IMR-90 (cell line): Measurements from ENCODE around the gene SYMPK.

Source experiments
- CTCF ChIP-seq: conservative IDR thresholded peaks from 2 replicates; pipeline ENCODE4 v1.5.1; 2012; ENCODE audit warnings: mild to moderate bottlenecking, low read depth, low read length, improper control_type of control experiment
- MAZ ChIP-seq: IDR thresholded peaks from 2 replicates; pipeline ENCODE4 v1.6.1; 2012; ENCODE audit warnings: low read depth, mild to moderate bottlenecking, low read length, improper control_type of control experiment, moderate library complexity, borderline replicate concordance
- MXI1 ChIP-seq: IDR thresholded peaks from 2 replicates; pipeline ENCODE4 v1.6.1; 2012; ENCODE audit warnings: low read depth, mild to moderate bottlenecking, low read length, moderate library complexity, borderline replicate concordance

- TF ChIP-seq MAZ (no peak), MXI1 (no peak), CTCF (no peak)
Measured at GRCh38 chr19:45874620-45874966, 11.6 kb upstream of the SYMPK start.
